Cortex of kidney (tissue), 1 donor: Measurements from ENCODE around the gene KRT75.

Experiments
- DNase-seq: peaks from one replicate; lab custom pipeline; 2025; lab: John Stamatoyannopoulos, UW

KRT75 gene

GRCh38 chr12:52391618-52392002 lies 42.6 kb downstream of the KRT75 start:
- DNase-seq, result no peak

GRCh38 chr12:52390739-52391617 lies 43.2 kb downstream of the KRT75 start:
- no peak for DNase-seq

- DNase-seq, result no peak
Measured at GRCh38 chr12:52389313-52390207, 44.6 kb downstream of the KRT75 start.

- DNase-seq, result no peak
Measured at GRCh38 chr12:52387859-52388258, 46.3 kb downstream of the KRT75 start.

GRCh38 chr12:52385226-52385702 lies 48.9 kb downstream of the KRT75 start, which contains the start of gene KRT84:
KRT84 (minus strand) TSS chr12:52385652; CDS start chr12:52385585, 67 bp downstream.
- DNase-seq, result no peak

- no peak for DNase-seq
Measured at GRCh38 chr12:52383331-52383730, 50.8 kb downstream of the KRT75 start.

- DNase-seq, result no peak
Measured at GRCh38 chr12:52382854-52383253, 51.3 kb downstream of the KRT75 start.

GRCh38 chr12:52381206-52381605 lies 53.0 kb downstream of the KRT75 start:
- no peak for DNase-seq

GRCh38 chr12:52380271-52380694 lies 53.9 kb downstream of the KRT75 start:
- no peak for DNase-seq

- no peak for DNase-seq
Measured at GRCh38 chr12:52379536-52379935, 54.6 kb downstream of the KRT75 start.

- DNase-seq, result no peak
Measured at GRCh38 chr12:52378091-52378490, 56.1 kb downstream of the KRT75 start.

GRCh38 chr12:52377266-52377665 lies 56.9 kb downstream of the KRT75 start:
- no peak for DNase-seq
